IPS-15b (cell line): Measurements from ENCODE around the gene SNCB.

Experiments used
- H3K27me3 ChIP-seq: one replicate; pipeline ENCODE4 v1.6.1; 2013; ENCODE audit warnings: low read length; ENCODE audit not compliant: control insufficient read depth, insufficient read depth
- H3K36me3 ChIP-seq: one replicate; pipeline ENCODE4 v1.6.1; 2013; ENCODE audit warnings: low read length; ENCODE audit not compliant: control insufficient read depth, insufficient read depth
- H3K4me1 ChIP-seq: one replicate; pipeline ENCODE4 v1.6.1; 2013; ENCODE audit warnings: mild to moderate bottlenecking, low read length; ENCODE audit not compliant: control insufficient read depth, insufficient read depth
- H3K4me3 ChIP-seq: one replicate; pipeline ENCODE4 v1.5.1; 2013; ENCODE audit warnings: low read depth, low read length
- H3K9ac ChIP-seq: one replicate; pipeline ENCODE4 v1.6.1; 2013; ENCODE audit warnings: low read depth, mild to moderate bottlenecking, low read length
- H3K9me3 ChIP-seq: one replicate; pipeline ENCODE4 v1.6.1; 2013; ENCODE audit warnings: mild to moderate bottlenecking, low read length; ENCODE audit not compliant: control insufficient read depth, insufficient read depth

SNCB gene

GRCh38 chr5:176659512-176659839, 29.1 kb upstream of the SNCB start:
- H3K9me3 ChIP-seq = no peaks in the 10 kb centered on the region
- H3K27me3 ChIP-seq = no peaks in the 10 kb centered on the region
- H3K4me1 ChIP-seq = no peaks in the 10 kb centered on the region
- no peak overlapping the region for H3K9ac ChIP-seq
- no peak overlapping the region for H3K4me3 ChIP-seq
- H3K36me3 ChIP-seq = peaks cover 15% of the 10 kb centered on the region

- Histone ChIP-seq H3K36me3 (peaks cover 15% of the 10 kb centered on the region), H3K4me1 (no peaks in the 10 kb centered on the region), H3K9ac (no peak overlapping the region), H3K9me3 (no peaks in the 10 kb centered on the region), H3K27me3 (no peaks in the 10 kb centered on the region), H3K4me3 (no peak overlapping the region)
Measured at GRCh38 chr5:176658817-176659511, 28.6 kb upstream of the SNCB start.

- no peaks in the 10 kb centered on the region for H3K27me3 ChIP-seq
- H3K4me3 ChIP-seq = no peak overlapping the region
- H3K9me3 ChIP-seq = no peaks in the 10 kb centered on the region
- H3K9ac ChIP-seq = no peak overlapping the region
- H3K36me3 ChIP-seq = peaks cover 17% of the 10 kb centered on the region
- H3K4me1 ChIP-seq = no peaks in the 10 kb centered on the region
Measured at GRCh38 chr5:176658007-176658599, 27.8 kb upstream of the SNCB start.

GRCh38 chr5:176656467-176656990, 26.2 kb upstream of the SNCB start:
- Histone ChIP-seq H3K4me1 (no peaks in the 10 kb centered on the region), H3K27me3 (no peaks in the 10 kb centered on the region), H3K4me3 (no peak overlapping the region), H3K9ac (no peak overlapping the region), H3K36me3 (peaks cover 17% of the 10 kb centered on the region), H3K9me3 (no peaks in the 10 kb centered on the region)

DNA sequence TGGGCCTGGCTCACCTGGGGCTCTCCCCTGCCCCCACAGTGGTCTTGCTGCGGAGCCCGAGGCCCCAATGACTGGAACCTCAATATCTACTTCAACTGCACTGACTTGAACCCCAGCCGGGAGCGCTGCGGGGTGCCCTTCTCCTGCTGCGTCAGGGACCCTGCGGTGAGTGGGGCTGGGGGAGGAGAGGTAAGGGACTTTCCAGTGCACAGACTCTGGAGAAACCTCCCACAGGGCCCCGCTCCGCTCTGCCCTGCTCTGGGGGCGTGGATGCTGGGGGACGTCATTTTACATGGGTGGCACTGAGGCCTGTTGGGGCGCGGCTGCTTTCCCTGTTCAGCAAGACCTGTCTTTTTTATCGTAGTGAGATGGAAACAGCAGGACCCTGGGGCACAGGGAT, 24.5 kb upstream of the SNCB start:
- Histone ChIP-seq H3K36me3 (peaks cover 17% of the 10 kb centered on the region), H3K4me3 (no peak overlapping the region), H3K27me3 (no peaks in the 10 kb centered on the region), H3K4me1 (no peaks in the 10 kb centered on the region), H3K9ac (no peak overlapping the region), H3K9me3 (no peaks in the 10 kb centered on the region)

GRCh38 chr5:176653401-176654385, 23.4 kb upstream of the SNCB start:
- Histone ChIP-seq H3K27me3 (no peaks in the 10 kb centered on the region), H3K36me3 (peaks cover 17% of the 10 kb centered on the region), H3K4me1 (no peaks in the 10 kb centered on the region), H3K9ac (no peak overlapping the region), H3K9me3 (no peaks in the 10 kb centered on the region), H3K4me3 (no peak overlapping the region)

GRCh38 chr5:176652136-176652535, 21.8 kb upstream of the SNCB start:
- no peaks in the 10 kb centered on the region for H3K4me1 ChIP-seq
- H3K9ac ChIP-seq = no peak overlapping the region
- H3K9me3 ChIP-seq = no peaks in the 10 kb centered on the region
- peaks cover 11% of the 10 kb centered on the region for H3K36me3 ChIP-seq
- H3K4me3 ChIP-seq = no peak overlapping the region
- no peaks in the 10 kb centered on the region for H3K27me3 ChIP-seq

DNA sequence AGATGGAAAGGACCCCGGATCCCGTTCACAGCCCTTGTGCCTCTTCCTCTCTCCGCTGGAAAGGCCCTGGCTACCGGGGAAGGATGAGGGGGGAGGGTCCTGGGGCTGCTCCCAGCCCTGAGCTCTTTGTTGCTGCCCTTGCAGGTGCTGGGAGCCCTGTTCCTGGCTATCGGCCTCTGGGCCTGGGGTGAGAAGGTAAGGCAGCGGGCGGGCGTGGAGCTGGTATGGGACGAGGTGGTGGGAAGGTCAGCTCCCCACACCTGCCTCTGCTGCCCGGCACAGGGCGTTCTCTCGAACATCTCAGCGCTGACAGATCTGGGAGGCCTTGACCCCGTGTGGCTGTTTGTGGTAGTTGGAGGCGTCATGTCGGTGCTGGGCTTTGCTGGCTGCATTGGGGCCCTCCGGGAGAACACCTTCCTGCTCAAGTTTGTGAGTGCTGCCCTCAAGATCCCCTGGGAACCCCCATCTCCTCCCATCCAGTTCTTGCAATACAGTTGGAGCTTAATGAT, 21.2 kb upstream of the SNCB start:
- H3K9me3 ChIP-seq = no peaks in the 10 kb centered on the region
- H3K36me3 ChIP-seq = peaks cover 6% of the 10 kb centered on the region
- no peaks in the 10 kb centered on the region for H3K27me3 ChIP-seq
- no peaks in the 10 kb centered on the region for H3K4me1 ChIP-seq
- H3K9ac ChIP-seq = no peak overlapping the region
- H3K4me3 ChIP-seq = no peak overlapping the region

GRCh38 chr5:176650354-176650884, 20.1 kb upstream of the SNCB start:
- no peak overlapping the region for H3K4me3 ChIP-seq
- H3K9me3 ChIP-seq = no peaks in the 10 kb centered on the region
- H3K27me3 ChIP-seq = no peaks in the 10 kb centered on the region
- no peaks in the 10 kb centered on the region for H3K4me1 ChIP-seq
- peaks cover 6% of the 10 kb centered on the region for H3K36me3 ChIP-seq
- no peak overlapping the region for H3K9ac ChIP-seq

DNA sequence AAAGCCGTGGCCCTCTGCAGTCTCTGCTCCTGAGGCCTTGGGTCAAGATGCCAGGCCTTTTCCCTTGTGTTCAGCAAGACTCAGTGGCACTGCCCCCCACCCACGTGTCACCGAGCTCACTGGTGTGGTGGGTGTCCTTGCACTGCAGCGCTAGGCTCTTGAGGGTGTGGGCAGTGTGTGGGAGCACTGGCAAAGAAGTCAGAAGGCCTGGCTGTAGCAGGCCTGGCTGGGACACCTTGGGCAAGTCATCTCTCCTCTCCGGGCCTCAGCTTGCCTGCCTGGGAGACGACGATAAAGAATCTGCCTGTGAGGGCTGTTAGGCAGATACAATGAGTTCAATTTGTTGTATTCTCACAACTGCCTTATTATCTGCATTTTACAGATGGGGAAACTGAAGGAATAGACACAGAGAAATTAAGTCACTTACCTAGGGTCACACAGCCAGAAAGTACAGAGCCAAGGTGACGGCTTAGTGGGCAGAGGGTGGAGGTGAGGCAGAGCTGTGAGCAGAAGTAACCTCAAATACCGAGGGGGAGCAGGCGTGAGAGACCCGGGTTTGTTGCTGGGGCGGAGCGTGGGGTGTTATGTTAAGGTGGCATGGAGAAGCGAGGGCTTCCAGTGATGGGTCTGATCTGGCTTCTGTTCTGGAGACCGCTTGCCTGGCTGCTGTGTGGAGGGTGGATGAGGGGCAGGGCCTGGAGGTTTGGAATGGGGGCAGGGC, 18.3 kb upstream of the SNCB start:
- Histone ChIP-seq H3K4me3 (peak overlapping the region; percentile 73), H3K9me3 (no peaks in the 10 kb centered on the region), H3K4me1 (peaks cover 12% of the 10 kb centered on the region), H3K9ac (no peak overlapping the region), H3K27me3 (no peaks in the 10 kb centered on the region), H3K36me3 (peaks cover 3% of the 10 kb centered on the region)
